ENCODE measurements around the gene MVB12B. TPM values are rescaled to one million over a fixed set of nuclear protein-coding genes. Genes with fewer than 3 reads are reported as not detected.

MVB12B gene
- total and polyA plus RNA-seq, 9 donors, result 7.0 to 23.1 (median 17.8) TPM

- 70 to 77% (median 76%) methylated on average over 4 of the region's 4 CpGs for WGBS, 3 donors
- no peaks in the 10 kb centered on the region for H3K4me1 ChIP-seq (ENCODE audit: insufficient read depth)
Observed at GRCh38 chr9:126341426-126341825, 14.8 kb downstream of the MVB12B start.

GRCh38 chr9:126341902-126342301, 15.3 kb downstream of the MVB12B start:
- 85 to 94% (median 92%) methylated on average over 4 of the region's 4 CpGs for WGBS, 3 donors
- H3K36me3 ChIP-seq, result no peaks in the 10 kb centered on the region
- no peaks in the 10 kb centered on the region for H3K9me3 ChIP-seq
- H3K4me3 ChIP-seq, result no peak overlapping the region
- DNase-seq, result no peak
- intact Hi-C loops (cut with DNase I), result no loop called here
- no peak overlapping the region for H3K27ac ChIP-seq
- no peaks in the 10 kb centered on the region for H3K4me1 ChIP-seq (ENCODE audit: insufficient read depth)
- H3K27me3 ChIP-seq, result no peaks in the 10 kb centered on the region
- TF ChIP-seq CTCF (IDR thresholded peaks at IDR 0.05), result no peak
- no peak for TF ChIP-seq POLR2A (IDR thresholded peaks at IDR 0.05)
- no peak for TF ChIP-seq EP300 (IDR thresholded peaks at IDR 0.05)

More at GRCh38 chr9:126341426-126341825, 14.8 kb downstream of the MVB12B start:
- TF ChIP-seq CTCF (IDR thresholded peaks at IDR 0.05) (no peak), POLR2A (IDR thresholded peaks at IDR 0.05) (no peak), EP300 (IDR thresholded peaks at IDR 0.05) (no peak)
- H3K9me3 ChIP-seq, result no peaks in the 10 kb centered on the region
- intact Hi-C loops (cut with DNase I), result no loop called here
- DNase-seq, result no peak
- H3K36me3 ChIP-seq, result no peaks in the 10 kb centered on the region
- no peak overlapping the region for H3K27ac ChIP-seq
- H3K4me3 ChIP-seq, result no peak overlapping the region
- H3K27me3 ChIP-seq, result no peaks in the 10 kb centered on the region

- Histone ChIP-seq H3K4me1 (ENCODE audit: insufficient read depth) (no peaks in the 10 kb centered on the region), H3K4me3 (no peak overlapping the region), H3K9me3 (no peaks in the 10 kb centered on the region), H3K27me3 (no peaks in the 10 kb centered on the region), H3K27ac (no peak overlapping the region), H3K36me3 (no peaks in the 10 kb centered on the region)
- DNase-seq, result no peak
- intact Hi-C loops (cut with DNase I), result no loop called here
- TF ChIP-seq POLR2A (IDR thresholded peaks at IDR 0.05) (no peak), CTCF (IDR thresholded peaks at IDR 0.05) (no peak), EP300 (IDR thresholded peaks at IDR 0.05) (no peak)
- WGBS, 3 donors, result 84 to 91% (median 91%) methylated on average over 10 of the region's 10 CpGs
Observed at GRCh38 chr9:126342621-126343031, 16.0 kb downstream of the MVB12B start.

- no peak overlapping the region for H3K27ac ChIP-seq
- no peaks in the 10 kb centered on the region for H3K9me3 ChIP-seq
- intact Hi-C loops (cut with DNase I), result no loop called here
- H3K36me3 ChIP-seq, result no peaks in the 10 kb centered on the region
- no peaks in the 10 kb centered on the region for H3K27me3 ChIP-seq
- no peak for DNase-seq
- TF ChIP-seq EP300 (IDR thresholded peaks at IDR 0.05) (no peak), POLR2A (IDR thresholded peaks at IDR 0.05) (no peak), CTCF (IDR thresholded peaks at IDR 0.05) (no peak)
- no peaks in the 10 kb centered on the region for H3K4me1 ChIP-seq (ENCODE audit: insufficient read depth)
- H3K4me3 ChIP-seq, result no peak overlapping the region
- WGBS, 3 donors, result 86 to 93% (median 92%) methylated on average over 6 of the region's 6 CpGs
Observed at GRCh38 chr9:126343271-126343700, 16.7 kb downstream of the MVB12B start.
